Measurements from ENCODE around the gene HSD17B3.
"Not testable (repeated sequence)": the region's sequence is repeated elsewhere in the genome, so short reads cannot be mapped to it uniquely, and the experiment has no call there.

The HSD17B3 gene

DNA sequence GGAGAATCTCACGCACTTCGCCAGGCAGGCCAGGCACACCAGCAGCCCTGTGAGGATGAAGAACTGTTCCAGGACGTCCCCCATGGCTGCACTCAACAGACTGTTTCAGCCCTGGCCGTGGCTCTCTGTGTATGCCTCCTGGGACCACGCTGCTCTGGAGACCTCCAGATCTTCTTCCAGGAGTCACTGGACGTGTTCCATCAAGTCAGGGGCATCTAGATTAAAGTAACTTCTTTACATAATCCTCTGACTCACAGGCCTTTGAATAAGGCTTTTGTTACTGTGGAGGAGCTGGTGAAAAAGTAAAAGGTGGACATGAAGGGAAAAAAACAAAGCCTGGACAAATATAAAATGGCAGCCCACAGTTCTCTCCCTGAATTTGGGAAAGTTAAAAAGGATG, at the start of gene HSD17B3:
HSD17B3 (minus strand) TSS at position 156 of the 400 bp plus-strand sequence; CDS start at position 84, 72 bp downstream.
- no peak for DNase-seq (ENCODE audit: low spot score)

- no peak for DNase-seq (ENCODE audit: low spot score)
Measured at GRCh38 chr9:96350866-96351265, 48.9 kb upstream of the HSD17B3 start.

- DNase-seq (ENCODE audit: low spot score): no peak
Measured at GRCh38 chr9:96348261-96348660, 46.3 kb upstream of the HSD17B3 start.

DNA sequence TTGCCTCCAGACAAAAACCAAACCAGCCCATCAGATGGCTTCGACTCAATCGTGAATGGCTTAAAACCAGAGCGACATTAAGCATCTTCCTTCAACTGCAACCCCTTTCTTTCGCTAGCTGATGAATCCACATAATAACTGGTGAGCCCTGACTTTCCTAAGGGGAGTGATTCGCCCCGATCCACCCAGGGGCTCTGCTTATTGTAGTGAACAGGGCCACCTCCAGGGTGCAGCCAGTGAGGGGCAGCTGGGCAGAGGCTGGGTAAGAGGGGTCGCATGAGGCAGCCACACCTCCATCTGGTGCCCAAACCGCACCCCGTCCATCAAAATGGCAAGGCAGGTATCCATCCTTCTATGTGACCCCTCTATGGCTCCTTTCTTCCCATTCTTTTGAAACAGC, 43.6 kb upstream of the HSD17B3 start:
- DNase-seq (ENCODE audit: low spot score): no peak

DNA sequence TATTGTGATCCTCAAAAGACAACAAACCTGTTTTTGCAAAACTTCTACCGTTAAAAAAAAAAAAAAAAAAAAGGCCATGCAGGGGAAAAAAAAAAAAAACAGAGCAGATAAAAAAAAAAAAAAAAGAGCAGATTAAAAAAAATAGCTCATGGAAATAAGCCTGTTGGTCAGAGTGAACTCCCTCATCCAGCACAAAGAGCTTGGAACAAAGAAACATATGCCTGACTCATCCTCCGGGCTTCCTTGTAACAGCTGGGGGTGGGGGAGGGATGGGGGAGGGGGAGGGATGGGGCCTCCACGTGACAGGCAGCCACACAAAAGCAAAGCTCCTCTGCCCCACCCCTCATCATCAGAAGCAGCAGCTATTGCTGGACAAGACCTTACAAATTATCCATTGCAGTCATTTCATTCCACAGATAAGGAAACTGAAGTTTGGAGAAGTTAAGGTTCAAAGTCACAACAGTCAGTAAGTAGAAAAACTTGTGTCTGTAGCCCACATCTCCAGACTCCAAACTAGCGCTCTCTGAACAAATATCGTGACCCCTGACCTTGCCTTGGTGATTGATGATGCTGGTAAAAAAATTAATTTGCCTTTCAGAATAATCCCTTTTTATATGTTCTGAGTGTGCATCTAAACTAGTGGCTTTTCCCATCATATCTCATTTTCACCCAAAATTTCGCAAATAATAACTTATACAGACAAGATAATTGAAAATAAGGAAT, 42.6 kb upstream of the HSD17B3 start:
- no peak for DNase-seq (ENCODE audit: low spot score)

GRCh38 chr9:96343515-96344360, 41.8 kb upstream of the HSD17B3 start:
- no peak for DNase-seq (ENCODE audit: low spot score)

DNA sequence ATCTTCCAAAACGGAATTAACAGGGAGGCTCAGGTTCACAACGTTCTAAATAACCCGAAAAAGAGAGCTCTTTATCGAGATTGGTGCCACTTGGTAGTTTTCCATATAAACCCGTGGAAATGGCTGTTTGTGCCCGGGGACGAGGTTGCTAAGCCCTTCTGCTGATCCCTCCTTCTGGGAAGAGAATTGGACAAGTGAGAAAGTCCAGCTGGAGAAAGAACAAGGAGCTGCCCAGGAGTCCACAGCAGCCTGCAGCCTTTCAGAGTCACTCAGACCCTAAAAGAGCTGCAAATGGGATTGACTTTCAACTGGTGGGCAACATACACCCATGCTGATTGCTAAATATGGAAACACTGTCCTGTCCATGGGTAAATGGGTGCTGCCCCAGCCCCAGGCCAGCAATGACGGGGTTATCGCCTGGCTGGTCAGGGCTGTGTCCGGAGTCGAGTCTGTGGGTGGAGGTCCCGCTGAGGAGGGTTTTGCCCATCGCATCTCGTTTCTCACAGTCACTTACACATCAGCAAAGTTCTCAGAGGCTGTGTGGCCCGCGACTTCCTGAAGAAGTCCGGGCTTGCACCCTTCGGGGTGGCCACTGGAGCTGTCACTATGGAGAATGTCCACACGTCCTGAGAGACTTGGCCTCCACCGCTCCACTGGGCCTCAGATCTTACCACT, 40.7 kb upstream of the HSD17B3 start:
- no peak for DNase-seq (ENCODE audit: low spot score)

DNA sequence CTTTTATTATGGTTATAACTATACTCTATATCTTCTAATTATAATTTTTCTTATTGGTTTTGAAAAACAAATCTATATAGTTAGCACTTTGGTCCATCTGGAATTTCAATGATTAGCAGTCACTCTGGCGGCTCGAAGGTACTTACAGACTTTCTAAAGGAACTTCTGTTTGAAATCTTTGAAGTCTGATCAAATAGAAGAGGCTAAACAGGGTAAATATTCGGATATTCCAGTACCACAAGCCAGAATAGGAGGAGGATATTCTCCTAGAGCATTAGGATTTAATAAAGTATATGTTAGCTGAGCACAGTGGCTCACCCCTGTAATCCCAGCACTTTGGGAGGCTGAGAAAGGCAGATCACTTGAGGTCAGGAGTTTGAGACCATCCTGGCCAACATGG, 38.7 kb upstream of the HSD17B3 start:
- DNase-seq (ENCODE audit: low spot score): no peak

- DNase-seq (ENCODE audit: low spot score): no peak
Measured at GRCh38 chr9:96338299-96338698, 36.3 kb upstream of the HSD17B3 start.

GRCh38 chr9:96333958-96334357, 32.0 kb upstream of the HSD17B3 start:
- DNase-seq (ENCODE audit: low spot score): no peak

- no peak for DNase-seq (ENCODE audit: low spot score)
Measured at GRCh38 chr9:96331236-96331947, 29.4 kb upstream of the HSD17B3 start.

DNA sequence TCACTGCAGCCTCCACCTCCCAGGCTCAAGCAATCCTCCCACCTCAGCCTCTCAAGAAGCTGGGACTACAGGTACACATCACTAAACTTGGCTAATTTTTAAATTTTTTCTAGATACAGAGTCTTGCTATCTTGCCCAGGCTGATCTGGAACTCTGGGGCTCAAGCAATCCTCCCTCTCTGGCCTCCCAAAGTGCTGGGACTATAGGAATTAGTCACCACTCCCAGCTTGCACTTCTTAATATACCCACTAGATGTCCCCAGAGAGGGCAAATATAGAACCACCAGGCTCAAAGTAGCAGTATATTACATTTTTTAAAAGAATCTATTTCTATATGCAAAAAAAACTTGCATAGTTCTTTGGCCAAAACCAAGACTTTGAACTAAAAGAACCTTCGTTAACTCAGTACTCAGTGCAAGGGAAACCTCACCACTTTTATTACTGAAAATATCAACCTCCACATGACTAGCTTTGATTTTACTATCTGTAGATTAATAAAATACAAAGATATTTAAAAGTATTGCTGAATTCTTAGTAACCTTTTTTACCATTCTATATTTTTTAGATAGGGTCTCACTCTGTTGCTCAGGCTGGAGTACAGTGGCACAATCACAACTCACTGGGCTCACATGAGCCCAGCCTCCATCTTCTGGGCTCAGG, 25.8 kb upstream of the HSD17B3 start:
- DNase-seq (ENCODE audit: low spot score): peak; percentile 77

DNA sequence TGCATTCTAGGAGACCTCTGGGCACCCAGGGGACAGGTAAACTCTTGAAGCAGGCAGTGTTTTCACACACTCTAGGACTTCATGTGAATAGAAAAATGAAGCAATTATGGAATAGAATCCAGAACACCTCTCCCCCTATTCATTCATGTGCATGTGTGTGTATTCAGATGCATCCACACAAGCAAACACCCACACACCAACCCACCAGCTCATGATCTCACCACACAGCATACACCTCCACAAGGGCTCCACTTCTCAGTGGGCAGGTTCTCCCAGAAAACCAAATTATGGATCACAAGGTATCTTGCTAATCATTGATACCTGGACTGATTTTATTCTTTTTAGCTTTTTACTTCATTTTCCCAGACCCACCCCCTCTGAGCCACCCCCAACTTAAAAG, 21.2 kb upstream of the HSD17B3 start:
- no peak for DNase-seq (ENCODE audit: low spot score)

DNA sequence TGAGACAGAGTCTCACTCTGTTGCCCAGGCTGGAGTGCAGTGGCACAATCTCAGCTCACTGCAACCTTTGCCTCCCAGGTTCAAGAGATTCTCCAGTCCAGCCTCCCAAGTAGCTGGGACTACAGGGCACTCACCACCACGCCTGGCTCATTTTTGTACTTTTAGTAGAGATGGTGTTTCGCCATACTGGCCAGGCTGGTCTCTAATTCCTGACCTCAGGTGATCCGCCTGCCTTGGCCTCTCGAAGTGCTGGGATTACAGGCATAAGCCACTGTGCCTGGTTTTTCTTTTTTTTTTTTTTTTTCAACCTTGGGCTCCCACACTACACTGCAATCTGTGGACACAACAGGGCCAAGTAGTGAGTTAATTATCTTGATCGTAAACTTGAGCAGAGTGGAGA, 20.8 kb upstream of the HSD17B3 start:
- not testable (repeated sequence) for DNase-seq (ENCODE audit: low spot score)

DNA sequence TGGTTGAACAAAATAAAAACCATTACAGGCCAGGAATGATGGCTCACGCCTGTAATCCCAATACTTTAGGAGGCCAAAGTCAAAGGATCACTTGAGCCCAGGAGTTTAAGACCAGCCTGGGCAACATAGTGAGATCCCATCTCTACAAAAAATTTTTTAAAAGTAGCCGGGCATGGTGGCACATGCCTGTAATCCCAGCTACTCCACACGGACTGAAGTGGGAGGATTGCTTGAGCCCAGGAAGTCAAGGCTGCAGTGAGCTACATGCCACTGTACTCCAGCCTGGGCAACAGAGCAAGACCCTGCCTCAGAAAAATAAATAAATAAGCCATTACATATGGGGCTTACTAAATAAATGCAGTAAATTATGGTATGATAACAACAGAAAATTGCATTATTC, 20.2 kb upstream of the HSD17B3 start:
- not testable (repeated sequence) for DNase-seq (ENCODE audit: low spot score)

DNA sequence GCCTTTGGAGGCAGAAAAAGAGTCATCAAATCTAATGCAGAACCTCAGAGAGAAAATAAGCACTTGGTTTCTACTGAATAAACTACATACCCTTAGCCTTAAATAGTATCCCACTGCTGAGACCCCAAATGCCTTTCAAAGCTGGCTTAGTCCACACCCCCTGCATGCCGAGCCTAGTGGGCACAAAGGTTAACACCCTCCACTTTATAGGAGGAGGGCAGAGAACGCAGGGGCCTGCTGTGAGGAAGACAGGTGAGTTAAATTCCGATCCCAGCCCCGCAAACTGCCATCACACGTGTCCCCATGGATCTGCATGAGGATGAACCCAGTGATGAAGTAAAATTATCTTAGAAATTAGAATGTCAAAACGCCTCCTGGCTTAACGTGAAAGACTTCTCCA, 19.5 kb upstream of the HSD17B3 start:
- DNase-seq (ENCODE audit: low spot score): no peak

- no peak for DNase-seq (ENCODE audit: low spot score)
Measured at GRCh38 chr9:96320749-96321280, 18.8 kb upstream of the HSD17B3 start.

DNA sequence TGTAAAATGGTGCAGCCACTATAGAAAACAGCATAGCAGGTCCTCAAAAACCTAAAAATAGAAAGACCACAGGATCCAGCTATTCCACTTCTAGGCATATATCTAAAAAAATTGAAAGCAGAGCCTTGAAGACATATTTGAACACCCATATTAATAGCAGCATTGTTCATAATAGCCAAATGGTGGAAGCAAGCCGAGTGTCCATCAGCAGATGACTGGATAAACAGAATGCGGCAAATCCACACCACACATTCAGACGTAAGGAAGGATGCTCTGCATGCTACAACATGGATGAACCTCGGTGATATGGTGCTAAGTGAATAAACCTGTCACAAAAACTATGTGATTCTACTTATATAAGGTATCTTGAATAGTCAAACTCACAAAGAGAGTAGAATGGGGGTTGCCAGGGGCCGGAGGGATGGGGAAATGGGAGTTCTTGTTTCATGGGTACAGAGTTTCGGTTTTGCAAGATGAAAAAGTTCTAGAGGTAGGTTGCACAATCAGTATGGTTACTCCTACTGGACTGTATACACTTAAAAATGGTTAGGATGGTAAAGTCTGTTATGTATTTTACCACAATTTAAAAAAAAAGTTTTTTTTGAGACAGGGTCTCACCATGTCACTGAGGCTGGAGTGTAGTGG, 17.1 kb upstream of the HSD17B3 start:
- no peak for DNase-seq (ENCODE audit: low spot score)

DNA sequence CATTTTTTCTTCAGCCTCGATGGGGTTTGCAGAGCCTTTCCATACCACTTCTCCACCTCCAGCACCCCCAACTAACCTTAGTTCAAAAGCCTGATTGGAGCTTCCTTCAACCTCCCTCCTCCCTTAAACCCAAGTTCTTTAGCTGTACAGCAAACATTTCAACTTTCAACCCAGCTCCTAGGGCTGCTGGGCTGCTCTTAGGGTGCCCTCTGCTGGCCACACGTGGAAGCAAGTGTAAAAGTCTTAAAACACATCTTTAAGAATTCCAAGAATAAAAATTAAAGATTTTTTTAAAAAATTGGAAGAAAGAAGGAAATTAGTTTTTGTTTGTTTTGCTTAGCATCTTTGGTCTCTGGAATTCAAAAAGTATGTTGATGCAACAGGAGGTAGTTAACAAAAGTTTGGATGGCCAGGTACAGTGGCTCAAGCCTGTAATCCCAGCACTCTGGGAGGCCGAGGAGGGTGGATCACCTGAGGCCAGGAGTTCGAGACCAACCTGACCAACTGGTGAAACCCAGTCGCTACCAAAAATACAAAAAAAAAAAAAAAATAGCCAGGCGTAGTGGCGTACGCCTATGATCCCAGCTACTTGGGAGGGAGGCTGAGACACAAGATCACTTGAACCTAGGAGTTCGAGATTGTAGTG, 15.5 kb upstream of the HSD17B3 start:
- peak; percentile 46 for DNase-seq (ENCODE audit: low spot score)

- DNase-seq (ENCODE audit: low spot score): no peak
Measured at GRCh38 chr9:96309850-96310249, 7.9 kb upstream of the HSD17B3 start.

Data from CD4-positive, alpha-beta T cell treated with Interleukin-15 for 4 hours (primary cell).